IMR-90 (cell line): ENCODE results near the gene CYTH4.

Experiments used
- BHLHE40 ChIP-seq: fragments of 150-350 bp; IDR thresholded peaks from 2 replicates; pipeline ENCODE4 v1.6.1; 2016; ENCODE audit warnings: mild to moderate bottlenecking, low read depth, low read length
- CEBPB ChIP-seq: IDR thresholded peaks from 2 replicates; pipeline ENCODE4 v1.6.1; 2012; ENCODE audit warnings: low read depth, low read length, improper control_type of control experiment
- CHD1 ChIP-seq: IDR thresholded peaks from 2 replicates; pipeline ENCODE4 v1.6.1; 2012; ENCODE audit warnings: low read depth, low read length, improper control_type of control experiment
- FOS ChIP-seq: fragments of 150-350 bp; IDR thresholded peaks from 2 replicates; pipeline ENCODE4 v1.6.1; 2016; ENCODE audit warnings: low read depth, low read length
- MAZ ChIP-seq: IDR thresholded peaks from 2 replicates; pipeline ENCODE4 v1.6.1; 2012; ENCODE audit warnings: low read depth, mild to moderate bottlenecking, low read length, improper control_type of control experiment, moderate library complexity, borderline replicate concordance
- POLR2A ChIP-seq: IDR thresholded peaks from 2 replicates; pipeline ENCODE4 v1.6.1; 2012; ENCODE audit warnings: mild to moderate bottlenecking, low read depth, low read length
- RAD21 ChIP-seq: IDR thresholded peaks from 2 replicates; pipeline ENCODE4 v1.6.1; 2012; ENCODE audit warnings: low read length, improper control_type of control experiment
- RCOR1 ChIP-seq: IDR thresholded peaks from 2 replicates; pipeline ENCODE4 v1.6.1; 2012; ENCODE audit warnings: mild to moderate bottlenecking, low read length, improper control_type of control experiment; ENCODE audit not compliant: insufficient replicate concordance
- RFX5 ChIP-seq: IDR thresholded peaks from 2 replicates; pipeline ENCODE4 v1.8.0; 2012; ENCODE audit warnings: low read depth, mild to moderate bottlenecking, low read length, moderate library complexity
- SMC3 ChIP-seq: fragments of 150-350 bp; IDR thresholded peaks from 2 replicates; pipeline ENCODE4 v1.6.1; 2016; ENCODE audit warnings: low read depth, mild to moderate bottlenecking, antibody characterized with exemption, low read length, moderate library complexity
- TF ChIP-seq, protein P1 (sequence below): conservative IDR thresholded peaks from 2 replicates; pipeline ENCODE4 v1.5.1; 2012; ENCODE audit warnings: mild to moderate bottlenecking, low read depth, low read length, improper control_type of control experiment
- TF ChIP-seq, protein P2 (sequence below): fragments of 150-350 bp; IDR thresholded peaks from 2 replicates; pipeline ENCODE4 v1.6.1; 2016; ENCODE audit warnings: low read depth, mild to moderate bottlenecking, low read length, moderate library complexity, borderline replicate concordance
- TF ChIP-seq, protein P3 (sequence below): fragments of 150-350 bp; IDR thresholded peaks from 2 replicates; pipeline ENCODE4 v1.6.1; 2017; ENCODE audit warnings: mild to moderate bottlenecking, antibody characterized with exemption, low read length, low read depth

DNA sequence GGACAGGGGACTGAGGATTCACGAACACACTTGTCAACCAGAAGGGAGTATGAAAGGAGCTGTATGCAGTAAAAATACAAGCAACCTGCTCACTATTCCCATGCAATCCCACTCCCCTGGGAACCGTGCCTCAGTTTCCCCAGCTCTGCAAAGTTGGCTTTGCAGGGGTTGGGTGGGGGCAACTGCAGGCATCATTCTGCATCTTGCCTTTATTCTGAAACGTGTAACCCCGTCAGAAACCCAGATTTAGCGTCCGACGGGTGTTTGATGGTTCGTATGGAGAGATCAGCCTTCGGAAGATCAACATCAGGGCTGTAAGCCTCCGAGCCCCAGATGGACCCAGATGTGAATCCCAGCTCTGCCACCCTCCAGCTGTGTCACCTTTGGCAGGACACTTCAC lies 3.6 kb downstream of the CYTH4 start:
- no peak for TF ChIP-seq POLR2A
- TF ChIP-seq, protein P1, sequence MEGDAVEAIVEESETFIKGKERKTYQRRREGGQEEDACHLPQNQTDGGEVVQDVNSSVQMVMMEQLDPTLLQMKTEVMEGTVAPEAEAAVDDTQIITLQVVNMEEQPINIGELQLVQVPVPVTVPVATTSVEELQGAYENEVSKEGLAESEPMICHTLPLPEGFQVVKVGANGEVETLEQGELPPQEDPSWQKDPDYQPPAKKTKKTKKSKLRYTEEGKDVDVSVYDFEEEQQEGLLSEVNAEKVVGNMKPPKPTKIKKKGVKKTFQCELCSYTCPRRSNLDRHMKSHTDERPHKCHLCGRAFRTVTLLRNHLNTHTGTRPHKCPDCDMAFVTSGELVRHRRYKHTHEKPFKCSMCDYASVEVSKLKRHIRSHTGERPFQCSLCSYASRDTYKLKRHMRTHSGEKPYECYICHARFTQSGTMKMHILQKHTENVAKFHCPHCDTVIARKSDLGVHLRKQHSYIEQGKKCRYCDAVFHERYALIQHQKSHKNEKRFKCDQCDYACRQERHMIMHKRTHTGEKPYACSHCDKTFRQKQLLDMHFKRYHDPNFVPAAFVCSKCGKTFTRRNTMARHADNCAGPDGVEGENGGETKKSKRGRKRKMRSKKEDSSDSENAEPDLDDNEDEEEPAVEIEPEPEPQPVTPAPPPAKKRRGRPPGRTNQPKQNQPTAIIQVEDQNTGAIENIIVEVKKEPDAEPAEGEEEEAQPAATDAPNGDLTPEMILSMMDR = no peak
- TF ChIP-seq, protein P2, sequence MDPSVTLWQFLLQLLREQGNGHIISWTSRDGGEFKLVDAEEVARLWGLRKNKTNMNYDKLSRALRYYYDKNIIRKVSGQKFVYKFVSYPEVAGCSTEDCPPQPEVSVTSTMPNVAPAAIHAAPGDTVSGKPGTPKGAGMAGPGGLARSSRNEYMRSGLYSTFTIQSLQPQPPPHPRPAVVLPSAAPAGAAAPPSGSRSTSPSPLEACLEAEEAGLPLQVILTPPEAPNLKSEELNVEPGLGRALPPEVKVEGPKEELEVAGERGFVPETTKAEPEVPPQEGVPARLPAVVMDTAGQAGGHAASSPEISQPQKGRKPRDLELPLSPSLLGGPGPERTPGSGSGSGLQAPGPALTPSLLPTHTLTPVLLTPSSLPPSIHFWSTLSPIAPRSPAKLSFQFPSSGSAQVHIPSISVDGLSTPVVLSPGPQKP = no peak
- TF ChIP-seq RAD21 = no peak
- TF ChIP-seq SMC3 = no peak
- no peak for TF ChIP-seq RFX5
- TF ChIP-seq BHLHE40 = no peak
- TF ChIP-seq MAZ = no peak
- TF ChIP-seq, protein P3, sequence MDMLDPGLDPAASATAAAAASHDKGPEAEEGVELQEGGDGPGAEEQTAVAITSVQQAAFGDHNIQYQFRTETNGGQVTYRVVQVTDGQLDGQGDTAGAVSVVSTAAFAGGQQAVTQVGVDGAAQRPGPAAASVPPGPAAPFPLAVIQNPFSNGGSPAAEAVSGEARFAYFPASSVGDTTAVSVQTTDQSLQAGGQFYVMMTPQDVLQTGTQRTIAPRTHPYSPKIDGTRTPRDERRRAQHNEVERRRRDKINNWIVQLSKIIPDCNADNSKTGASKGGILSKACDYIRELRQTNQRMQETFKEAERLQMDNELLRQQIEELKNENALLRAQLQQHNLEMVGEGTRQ = no peak
- no peak for TF ChIP-seq CHD1
- TF ChIP-seq RCOR1 = no peak
- no peak for TF ChIP-seq FOS
- no peak for TF ChIP-seq CEBPB
